GM19438 (cell line): ENCODE measurements around the gene DGKD.

Source experiments
- ATAC-seq: cut with Tn5 transposase; IDR thresholded peaks from one replicate; pipeline ENCODE4 v1.9.1; 2021; ENCODE audit warnings: low read depth; ENCODE audit not compliant: unreplicated experiment

Gene DGKD

DNA sequence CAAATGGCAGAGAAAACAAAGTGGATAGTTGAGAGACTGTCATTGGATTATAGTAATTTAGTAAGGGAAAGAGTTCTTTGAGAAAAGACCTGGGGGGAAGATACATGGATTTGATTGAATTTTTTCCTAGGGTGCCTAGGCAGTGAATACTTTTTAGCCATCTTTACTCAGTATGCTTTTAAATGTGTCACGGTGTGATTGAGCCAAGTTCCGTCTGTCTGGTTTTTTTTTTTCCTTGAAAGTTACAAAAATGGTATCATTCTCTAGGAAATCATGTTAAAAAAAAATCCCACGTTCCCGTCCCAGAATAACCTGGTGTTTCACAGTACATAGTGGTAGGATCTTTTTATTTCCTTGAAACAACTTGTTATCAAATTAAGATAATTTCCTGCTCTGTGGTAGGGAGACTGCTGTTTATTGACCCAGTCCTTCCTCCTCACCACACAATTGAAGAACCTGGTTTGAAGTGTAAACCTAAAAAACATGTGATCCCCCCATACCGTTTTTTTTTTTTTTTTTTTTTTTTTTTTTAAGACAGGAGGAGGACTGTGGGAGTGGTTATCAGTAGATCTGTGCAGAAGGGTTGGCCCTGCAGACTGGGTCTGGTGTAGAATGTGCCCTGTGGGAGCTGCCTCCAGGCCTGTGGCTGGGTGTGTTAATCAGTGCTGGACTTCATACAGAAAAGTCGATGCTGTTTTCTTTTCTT is 55.1 kb downstream of the DGKD start:
- ATAC-seq: no peak

DNA sequence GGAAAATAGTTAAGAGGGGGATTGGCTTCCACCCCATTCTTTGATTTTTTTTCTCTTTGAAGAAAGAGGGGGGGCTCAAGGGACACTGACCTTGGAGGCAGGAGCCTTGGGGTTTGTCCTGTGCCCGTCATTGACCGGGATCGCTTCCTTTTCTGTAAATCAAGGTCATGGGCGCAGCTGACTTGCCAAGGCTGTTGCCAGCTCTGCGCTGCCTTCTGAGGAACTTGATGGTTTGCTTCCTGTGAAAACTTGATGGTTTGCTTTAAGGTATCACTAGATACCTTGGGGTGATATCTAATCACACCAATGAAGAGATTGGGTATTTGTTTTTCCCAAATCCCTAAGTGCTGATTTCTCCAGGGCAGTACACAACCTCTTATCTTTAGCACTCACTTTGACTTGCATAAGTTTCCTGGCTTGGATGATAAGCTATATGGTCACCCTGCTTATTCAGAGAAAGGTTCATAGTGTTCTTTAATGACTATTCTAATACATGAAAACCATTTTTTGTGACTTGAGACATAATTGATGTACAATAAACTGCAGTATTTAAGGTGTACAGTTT is 56.0 kb downstream of the DGKD start:
- ATAC-seq: no peak

DNA sequence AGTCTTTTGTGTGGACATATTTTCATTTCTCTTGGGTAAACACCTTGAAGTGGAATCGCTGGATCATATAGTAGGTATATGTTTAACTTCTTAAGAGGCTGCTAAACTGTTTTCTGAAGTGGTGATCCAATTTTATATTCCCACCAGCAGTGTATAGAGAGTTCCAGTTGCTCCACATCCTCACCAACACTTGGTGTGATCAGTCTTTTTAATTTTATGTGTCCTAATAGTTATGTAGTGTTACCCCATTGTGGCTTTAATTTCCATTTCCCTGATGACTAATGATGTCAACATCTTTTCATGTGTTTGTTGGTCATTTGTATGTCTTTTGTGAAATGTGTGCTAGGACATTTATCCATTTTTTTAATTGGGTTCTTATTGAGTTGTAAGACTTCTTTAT is 56.9 kb downstream of the DGKD start:
- ATAC-seq: no peak

DNA sequence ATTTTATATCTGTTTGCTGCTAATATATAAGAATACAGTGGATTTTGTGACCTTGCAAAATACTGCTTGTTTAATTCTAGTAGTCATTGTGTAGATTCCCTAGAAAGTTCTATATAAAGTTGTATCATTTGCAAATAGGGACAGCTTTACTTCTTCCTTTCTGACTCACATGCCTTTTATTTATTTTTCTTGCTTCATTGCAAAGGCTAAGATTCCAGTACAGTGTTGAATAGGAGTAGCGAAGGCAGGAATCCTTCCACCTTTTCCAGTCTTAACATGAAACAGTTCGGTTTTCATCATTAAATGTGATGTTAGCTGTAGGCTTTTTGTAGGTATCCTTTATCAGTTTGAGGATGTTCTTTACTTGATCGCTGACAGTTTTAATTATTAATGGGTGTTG is 58.1 kb downstream of the DGKD start:
- no peak for ATAC-seq

DNA sequence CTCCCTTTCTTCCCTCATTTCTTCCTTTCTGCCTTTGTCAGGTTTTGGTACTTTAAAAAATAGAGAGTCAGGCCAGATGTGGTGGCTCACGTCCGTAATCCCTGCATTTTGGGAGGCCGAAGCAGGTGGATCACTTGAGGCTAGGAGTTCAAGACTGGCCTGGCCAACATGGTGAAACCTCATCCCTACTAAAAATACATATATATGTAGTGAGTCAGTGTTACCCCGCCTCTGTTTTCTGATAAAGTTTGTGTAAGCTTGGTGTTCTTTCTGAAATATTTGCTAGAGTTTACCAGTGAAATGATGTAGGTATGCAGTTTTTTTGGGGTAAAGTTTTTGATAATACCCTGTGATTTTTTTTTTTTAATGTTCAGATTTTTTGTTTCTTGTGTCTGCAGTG is 58.8 kb downstream of the DGKD start:
- no peak for ATAC-seq

DNA sequence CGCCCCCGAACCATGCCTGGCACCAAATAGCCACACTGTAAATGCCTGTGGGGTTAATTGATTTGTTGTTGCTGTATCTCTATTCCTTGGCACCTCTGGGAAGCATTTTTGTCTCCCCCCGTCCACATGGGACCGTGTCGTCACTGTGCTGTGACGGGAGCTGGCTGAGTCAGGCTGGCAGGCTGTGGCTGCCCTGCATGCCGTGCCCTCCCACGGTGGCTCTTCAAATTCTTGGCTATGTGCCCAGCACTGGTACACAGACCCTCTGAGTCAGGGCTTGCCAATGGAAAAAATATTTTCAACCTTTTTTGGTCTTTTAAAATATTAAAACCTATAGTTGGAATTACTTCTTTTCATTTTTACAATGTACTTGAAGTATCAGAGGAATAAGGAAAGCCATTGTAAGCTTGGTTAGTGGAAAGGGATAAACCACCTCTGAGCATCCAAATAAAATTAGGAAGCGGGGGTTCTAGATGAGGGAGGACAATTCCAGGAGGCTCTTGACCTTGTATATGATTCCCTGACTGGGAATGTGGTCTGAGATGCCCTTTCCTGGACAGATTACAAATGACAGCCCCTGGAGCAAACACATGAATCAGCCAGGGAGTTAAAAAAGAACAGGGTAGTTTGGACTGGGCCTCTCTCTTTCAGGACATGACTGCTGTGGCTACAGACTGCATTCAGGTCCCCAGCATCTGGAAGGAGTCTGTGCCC is 59.4 kb downstream of the DGKD start:
- ATAC-seq: no peak

DNA sequence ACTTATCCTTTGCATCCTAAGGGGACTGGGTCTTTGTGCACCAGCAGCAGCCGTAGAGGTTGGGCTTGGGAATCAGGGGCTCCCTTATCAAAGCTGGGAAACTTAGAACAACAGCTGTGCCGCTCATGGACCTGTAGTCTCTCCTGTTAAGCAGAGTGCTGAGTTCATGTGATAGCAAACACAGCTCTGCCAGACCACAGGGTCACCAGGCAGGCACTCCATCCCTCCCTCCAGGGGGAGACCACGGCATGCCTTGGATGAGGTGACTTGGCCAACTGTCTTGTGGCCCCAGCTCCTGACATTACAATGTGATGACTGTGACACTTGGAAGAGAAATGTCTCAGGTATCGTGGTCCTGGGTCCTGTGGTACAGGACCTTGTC is 60.0 kb downstream of the DGKD start:
- ATAC-seq: no peak

DNA sequence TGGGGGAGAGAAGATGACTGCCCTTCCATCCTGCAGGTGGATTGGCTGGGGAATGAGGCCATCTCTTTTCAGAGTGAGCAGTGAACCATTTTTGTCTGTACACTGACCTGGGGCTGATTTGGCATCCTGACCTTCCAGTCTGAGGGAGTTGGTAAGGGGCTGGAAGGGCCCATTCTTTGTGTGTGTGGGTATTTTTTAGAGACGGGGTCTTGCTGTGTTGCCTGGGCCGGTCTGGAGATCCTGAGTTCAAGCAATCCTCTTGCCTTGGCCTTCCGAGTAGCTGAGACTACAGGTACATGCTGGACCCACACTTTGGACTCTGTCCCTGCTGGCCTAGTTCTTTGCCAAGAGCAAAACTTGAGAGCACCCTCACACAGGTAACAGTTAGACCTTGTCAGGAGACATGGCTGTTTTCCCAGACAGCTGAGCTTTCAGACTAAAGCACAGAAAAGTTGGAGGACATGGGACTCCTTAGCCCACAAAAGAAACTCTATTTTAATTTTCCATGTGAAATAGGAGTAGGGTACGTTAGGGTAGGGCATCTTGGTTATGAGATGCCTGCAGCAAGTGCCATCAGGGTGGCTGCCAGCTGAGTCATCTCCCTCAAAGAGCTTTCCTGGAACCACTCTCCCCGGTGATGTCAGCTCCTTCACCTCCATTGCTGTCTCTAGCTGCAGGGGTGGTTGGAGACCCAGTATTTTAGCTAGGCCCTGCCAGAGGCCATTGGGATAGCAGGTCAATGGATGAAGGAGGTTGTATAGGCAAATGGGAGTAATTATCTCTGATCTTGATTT is 60.7 kb downstream of the DGKD start:
- no peak for ATAC-seq

DNA sequence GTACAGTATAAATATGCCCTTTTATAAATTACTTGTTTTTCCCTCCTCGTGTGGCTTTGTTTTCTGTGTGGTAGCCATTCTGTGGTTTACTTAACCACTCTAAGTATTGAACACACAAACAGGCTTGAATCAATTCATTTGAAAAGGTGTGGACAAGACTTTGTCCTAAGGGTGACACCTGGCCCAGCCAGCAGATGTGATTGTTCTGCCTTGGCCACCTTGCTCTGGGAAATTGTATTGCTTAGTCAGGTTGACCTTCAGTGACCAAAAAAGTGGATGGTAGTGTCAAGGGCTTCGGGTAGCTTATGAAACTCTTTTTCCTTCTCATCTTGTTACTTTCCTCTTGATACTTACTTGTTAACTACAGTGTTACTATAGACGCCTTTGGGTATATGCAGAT is 61.9 kb downstream of the DGKD start:
- no peak for ATAC-seq

DNA sequence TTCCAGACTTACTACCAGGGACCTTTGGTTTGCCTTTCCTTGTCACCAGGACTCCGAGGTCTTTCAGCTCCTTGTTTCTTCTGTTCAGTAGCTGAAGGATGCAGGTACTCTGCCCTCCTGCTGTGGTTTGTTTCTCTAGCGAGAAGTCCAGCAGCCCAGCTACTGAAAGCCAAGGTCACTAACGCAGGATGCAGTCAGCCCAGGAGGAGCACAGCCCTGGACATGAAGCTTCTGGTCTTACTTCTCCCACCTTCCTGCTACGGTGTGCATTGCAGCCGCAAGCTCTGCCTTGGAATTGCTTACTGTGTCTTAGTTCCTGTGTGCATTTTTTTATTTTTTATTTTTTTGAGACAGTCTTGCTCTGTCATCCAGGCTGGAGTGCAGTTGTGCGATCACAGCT is 62.4 kb downstream of the DGKD start:
- no peak for ATAC-seq

DNA sequence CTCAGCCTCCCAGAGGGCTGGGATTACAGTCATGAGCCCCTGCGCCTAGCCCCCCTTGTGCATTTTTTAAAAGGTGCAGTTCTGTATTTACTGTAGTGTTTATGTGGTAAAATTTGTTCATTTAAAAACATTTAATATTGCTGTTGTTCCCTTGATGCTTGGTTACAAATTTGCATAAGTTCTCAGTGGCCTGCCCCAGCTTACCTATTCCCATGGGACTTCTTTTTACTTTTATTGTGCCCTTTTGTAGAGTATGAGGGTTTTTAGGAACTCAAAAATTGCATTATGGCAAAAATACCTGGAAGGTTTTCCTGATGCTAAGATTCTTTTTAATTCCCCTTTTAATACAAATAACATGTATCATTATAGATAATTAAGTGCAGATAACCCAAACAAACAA is 63.0 kb downstream of the DGKD start:
- no peak for ATAC-seq

DNA sequence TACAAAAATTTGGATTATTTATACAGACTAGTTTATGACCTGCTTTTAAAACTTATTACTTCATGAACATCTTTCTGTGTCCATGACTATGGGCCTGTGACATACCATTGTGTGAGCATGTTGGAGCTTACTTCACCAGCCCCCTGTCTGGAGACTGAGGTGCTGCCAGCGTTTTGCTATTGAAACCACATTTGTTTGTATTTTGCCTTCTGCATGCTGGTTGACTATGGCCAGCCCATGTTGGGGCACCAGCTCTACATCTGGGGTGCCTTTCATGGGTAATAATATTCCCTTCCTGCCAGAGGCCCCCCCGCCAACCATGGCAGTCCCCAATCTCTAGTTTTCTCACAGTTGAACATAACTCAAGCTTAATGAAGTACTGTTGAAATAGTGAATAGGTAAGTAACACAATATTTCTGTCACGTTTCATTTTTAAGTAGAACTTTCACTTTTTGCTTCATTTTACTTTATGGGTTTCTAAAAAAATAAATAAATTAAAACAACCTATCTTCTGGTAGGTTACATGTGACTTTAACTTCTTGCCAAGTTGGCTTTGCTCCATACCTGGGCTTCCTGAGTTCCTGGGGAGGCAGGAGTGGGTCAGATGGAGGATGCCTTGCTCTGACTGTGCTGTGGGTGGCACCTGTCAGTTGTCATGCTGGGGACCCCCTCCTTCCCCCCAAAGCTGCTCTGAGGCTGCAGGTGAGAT is 63.9 kb downstream of the DGKD start:
- no peak for ATAC-seq

DNA sequence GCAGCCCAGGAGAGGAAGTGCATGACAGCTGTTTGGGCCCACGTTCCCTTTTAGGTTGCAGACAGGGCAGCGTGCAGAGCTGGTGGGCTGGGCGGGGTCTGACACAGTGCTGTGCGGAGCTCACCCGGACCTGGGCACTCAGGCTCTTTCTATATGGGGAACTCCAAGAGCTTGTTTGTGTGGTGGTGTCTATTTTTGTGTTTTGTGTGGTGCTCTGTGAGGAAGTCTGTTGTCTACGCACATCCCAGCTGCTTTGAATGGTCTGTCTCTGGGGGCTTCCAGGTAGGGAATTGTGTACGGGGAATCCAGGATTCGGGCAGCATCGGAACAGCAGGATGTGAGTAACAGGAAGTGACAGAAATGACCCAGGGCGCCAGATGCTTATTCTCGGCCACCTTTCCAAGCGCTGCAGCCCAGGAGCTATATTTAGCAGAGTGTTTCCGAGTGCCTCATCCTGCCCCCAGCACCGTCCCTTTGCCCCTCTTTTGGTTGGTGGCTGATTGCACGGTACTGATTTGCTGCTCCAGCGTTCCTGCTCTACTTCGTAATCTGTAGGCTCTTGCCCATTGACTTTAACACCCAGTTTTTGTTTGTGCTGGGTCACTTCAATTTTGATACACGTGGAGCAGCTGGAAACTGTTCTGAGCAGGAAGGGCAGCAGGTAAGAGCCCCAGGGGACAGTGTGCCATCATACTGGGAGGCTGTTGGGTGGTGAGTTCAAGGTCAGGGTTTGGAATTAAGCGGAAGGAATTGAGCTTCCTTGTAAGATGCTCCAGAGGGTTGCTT is 64.7 kb downstream of the DGKD start:
- ATAC-seq: peak; percentile 37

DNA sequence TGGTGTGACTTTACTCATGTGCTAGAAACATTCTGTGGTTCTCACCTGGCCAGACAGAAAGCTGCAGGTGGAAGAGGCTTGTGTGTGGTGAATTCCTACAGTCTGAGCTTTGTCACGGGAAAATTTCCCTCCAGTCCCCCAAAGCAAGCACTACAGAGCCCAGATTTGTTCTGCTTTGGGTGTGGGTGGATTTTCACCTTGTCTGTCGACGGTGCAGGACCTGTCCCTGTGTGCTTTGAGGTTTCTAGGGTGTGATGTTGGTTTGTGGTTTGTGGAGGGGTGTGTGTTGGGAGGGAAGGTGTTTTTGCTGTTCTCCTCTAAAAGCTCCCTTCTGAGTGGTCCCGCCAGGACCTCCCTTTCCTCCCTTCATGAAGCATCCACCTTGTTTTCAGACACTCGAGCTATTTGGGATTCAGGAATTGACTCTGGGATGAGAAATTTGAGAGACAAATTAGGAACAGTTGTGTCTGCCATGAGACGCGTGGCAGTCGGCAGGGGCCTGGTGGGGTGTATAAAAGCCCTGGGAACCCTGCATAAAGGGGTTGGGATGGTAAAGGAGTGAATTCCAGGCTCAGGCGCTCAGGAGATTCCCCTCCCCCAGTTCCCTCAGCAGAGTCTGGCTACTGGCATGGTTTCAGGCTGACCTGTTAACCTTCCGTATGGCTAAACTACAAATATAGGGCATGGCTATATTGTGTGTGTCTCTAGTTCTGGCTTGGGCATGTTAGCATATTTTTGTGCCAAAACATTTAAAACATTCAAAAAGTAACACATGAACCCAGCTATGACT is 65.5 kb downstream of the DGKD start:
- no peak for ATAC-seq

DNA sequence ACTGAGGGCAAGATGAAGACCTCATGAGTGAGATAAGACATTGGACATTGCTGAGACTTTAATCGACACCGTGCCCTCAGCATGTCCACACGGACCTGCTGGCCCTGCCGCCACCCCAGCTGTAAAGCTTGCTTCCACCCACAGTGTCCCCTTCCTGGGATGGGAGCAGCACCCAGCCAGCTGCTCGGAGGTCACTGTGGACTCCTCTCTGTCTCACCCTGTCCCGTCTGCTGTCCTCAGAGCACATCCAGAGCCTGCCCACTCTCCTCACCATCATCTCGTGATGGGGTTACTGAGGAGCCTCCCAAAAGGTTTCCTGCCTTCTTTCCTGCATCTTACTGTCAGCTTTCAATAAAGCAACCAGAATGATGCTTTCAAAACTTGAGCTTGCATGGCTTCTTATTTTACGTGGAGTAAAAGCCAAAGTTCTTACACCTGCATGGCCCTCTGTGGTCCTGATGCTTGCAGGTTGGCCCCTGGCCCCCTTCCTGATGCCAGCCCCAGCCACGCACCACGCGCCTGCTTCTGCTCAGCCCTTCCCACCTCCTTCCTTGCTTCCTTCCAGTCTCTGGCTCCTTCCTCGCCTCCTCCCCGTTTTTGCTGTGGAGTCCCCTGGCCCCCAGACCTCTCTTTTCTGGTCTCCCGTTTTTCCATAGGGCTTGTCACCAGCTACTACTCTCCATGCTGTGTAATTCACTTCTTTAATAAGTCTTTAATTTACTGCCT is 67.0 kb downstream of the DGKD start:
- no peak for ATAC-seq

DNA sequence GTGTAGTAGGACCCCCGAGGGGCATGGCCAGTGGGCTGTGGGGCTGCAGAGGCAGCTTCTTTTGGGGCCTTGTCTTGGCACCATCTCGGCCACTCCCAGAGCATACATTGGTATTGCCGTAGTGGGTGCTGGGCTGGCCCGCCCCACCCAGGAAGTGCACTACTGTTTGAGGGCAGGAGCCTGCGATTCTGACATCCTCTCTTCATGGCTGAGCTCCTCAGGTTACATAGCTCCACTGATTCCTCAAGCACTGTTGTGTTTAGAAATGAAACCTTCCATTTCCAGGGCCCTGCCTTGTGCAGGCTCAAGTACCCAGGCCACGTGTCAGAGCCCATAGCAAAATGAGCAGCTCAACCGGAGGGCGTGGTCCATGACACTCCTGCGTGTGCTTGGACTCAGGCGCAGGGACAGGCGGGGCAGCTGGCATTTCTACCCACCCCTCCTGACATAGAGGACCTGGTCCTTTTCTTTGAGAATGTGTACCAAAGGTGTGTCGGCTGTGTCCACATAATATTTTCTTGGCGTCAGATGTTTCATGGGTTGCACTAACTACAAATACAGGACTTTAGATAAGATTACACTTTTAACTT is 67.9 kb downstream of the DGKD start:
- peak; percentile 79 for ATAC-seq

DNA sequence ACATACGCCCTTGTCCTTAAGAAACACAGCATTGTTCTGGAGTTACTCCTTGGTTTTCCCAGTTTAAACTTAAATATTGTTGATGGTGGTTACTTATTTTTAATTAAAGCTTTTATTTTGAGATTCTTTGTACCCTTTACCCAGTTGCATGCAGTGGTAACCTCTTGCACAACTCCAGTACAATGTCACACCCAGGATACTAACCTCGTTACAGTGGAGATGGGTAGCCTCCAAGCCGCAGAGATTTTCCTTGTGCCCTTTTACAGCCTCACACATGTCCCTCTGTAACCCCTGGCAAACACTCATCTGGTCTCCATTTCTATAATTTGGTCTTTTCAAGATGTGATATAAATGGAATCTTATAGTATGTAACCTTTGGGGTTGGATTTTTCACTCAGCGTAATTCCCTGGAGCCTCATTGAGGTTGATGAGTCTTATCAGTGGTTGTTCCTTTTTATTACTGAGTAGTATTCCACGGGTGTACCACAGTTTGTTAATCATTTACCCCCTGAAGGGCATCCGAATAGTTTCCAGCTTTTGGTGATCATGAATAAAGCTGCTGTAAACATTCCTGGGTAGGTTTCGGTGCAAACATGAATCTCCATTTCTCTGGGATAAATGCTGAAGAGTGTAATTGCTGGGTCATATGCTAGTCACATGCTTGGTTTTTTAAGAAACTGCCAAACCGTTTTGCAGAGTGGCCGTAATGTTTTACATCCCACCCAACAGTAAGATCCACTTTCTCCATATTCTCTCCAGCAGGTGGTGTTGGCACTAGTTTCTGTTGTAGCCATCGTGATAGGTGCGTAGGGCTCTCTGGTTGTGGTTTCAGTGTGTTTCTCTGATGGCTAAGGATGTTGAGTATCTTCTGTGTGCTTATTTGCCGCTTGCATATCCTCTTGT is 68.6 kb downstream of the DGKD start:
- no peak for ATAC-seq
